GM12864 (cell line): ENCODE data around the gene MEIS1.

ENCODE experiments used
- DNase-seq: peaks from one replicate; pipeline ENCODE4 v3.0.0-alpha.2; 2011; ENCODE audit warnings: low read depth
- H3K4me3 ChIP-seq: 2 replicates; pipeline ENCODE4 v1.5.1; 2011; ENCODE audit warnings: mild to moderate bottlenecking, low read depth, low read length, control low read depth
- CTCF ChIP-seq: IDR thresholded peaks from 2 replicates; pipeline ENCODE4 v1.5.1; 2011; ENCODE audit warnings: low read depth, mild to moderate bottlenecking, moderate library complexity, low read length, control low read depth, inconsistent platforms; ENCODE audit errors: missing control alignments

Gene MEIS1

DNA sequence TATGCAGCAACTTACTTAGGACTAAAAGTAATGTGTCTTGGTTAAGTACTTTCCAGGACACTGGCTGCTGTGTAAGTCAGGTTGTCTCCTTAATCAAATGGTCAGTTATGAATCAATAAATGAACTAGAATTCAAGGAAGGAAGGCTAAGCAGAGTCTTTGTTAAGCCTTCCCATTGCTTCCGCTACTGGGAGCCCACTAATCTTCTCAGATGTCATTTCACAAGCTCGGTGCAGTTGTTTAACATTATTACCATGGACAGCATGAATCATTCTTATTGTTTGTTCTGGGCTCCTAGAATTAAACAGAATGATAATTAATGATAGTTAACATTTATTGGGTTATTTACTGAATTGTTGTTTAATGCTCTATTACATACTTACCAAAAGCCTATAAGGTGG is 26.0 kb upstream of the MEIS1 start:
- DNase-seq: no peak
- no peak overlapping the region for H3K4me3 ChIP-seq
- no peak for TF ChIP-seq CTCF

- no peak for TF ChIP-seq CTCF
- DNase-seq: no peak
- no peak overlapping the region for H3K4me3 ChIP-seq
These were observed 22.1 kb upstream of the MEIS1 start for GRCh38 chr2:66412874-66413273.

DNA sequence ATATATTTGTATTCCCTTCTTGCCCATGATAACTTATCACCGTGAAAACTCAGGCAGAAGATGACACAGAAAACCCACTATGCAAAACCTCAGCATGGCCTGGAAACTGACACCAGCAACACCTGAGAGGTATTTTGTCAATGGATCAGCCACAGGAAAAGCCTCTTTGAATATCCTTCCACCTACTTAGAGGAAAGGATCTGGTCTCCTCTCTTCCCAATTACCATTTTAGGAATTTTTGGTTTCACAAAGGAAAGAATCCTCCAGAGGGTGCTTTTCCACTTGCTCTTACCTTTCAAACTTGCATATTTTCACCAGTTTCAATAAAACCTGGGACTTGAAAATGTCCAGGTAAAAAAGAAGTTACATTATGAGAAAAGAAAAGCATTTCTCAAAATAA is 20.0 kb upstream of the MEIS1 start:
- H3K4me3 ChIP-seq: no peak overlapping the region
- TF ChIP-seq CTCF: no peak
- DNase-seq: no peak

DNA sequence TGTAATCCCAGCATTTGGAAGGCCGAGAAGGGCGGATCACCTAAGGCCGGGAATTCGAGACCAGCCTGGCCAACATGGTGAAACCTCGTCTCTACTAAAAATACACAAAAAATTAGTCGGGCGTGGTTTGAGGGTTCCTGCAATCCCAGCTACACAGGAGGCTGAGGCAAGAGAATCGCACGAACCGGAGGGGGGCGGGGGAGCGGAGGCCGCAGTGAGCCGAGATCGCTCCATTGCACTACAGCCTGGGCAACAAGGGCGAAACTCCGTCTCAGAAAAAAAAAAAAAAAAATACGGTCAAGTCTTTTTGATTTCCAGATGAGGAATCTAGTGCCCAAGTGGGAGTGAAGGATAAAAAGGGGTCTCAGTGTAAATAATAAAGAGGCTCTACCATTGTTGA is 16.5 kb upstream of the MEIS1 start:
- TF ChIP-seq CTCF: no peak
- DNase-seq: no peak
- no peak overlapping the region for H3K4me3 ChIP-seq

DNA sequence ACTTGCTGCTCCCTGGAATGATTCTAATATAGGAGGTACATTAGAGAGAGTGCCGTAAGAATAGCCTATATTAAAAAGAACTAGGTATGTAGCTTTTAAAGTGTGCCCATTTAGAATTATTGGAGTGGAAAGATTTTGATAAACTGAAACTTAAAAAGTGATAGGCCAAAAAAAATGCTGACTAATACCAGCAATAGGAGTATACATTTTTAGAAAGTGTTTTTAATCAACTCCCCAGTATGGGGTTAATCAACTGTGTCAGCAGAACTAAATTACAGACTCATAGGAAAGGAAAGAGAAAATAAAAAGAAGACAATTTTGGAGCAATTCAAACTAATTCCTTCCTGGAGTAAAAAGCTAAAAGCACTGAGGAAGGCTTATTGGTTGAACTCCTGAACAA is 13.3 kb upstream of the MEIS1 start:
- H3K4me3 ChIP-seq: no peak overlapping the region
- no peak for TF ChIP-seq CTCF
- DNase-seq: no peak

GRCh38 chr2:66423391-66424124 is 11.4 kb upstream of the MEIS1 start:
- H3K4me3 ChIP-seq: no peak overlapping the region

More at GRCh38 chr2:66423391-66424124, 11.4 kb upstream of the MEIS1 start:
- DNase-seq: no peak
- no peak for TF ChIP-seq CTCF
